Lower lobe of right lung (tissue), 2 donors: ENCODE data around the gene BOC. TPM values are rescaled to one million over a fixed set of nuclear protein-coding genes. Genes with fewer than 3 reads are reported as not detected.

Experiments
- ATAC-seq, 2 donors: fragments of 200-7000 bp; cut with Tn5 transposase; one replicate each; pipeline ENCODE4 v1.9.1; 2020 to 2022; ENCODE audit warnings: mild to moderate bottlenecking in 2 of 2, moderate library complexity in 2 of 2
- DNase-seq: peaks from one replicate; pipeline ENCODE4 v3.0.0-alpha.2; 2020
- H3K27ac ChIP-seq: fragments of 200-600 bp; one replicate; pipeline ENCODE4 v1.8.0; 2022
- H3K27me3 ChIP-seq: fragments of 200-600 bp; one replicate; pipeline ENCODE4 v1.8.0; 2022; ENCODE audit warnings: low read depth
- H3K36me3 ChIP-seq: fragments of 200-600 bp; one replicate; pipeline ENCODE4 v1.8.0; 2022; ENCODE audit warnings: mild to moderate bottlenecking
- H3K4me1 ChIP-seq: fragments of 200-600 bp; one replicate; pipeline ENCODE4 v1.8.0; 2022
- H3K4me3 ChIP-seq: fragments of 200-600 bp; one replicate; pipeline ENCODE4 v1.8.0; 2022; ENCODE audit warnings: mild to moderate bottlenecking
- H3K9me3 ChIP-seq: fragments of 200-600 bp; one replicate; pipeline ENCODE4 v1.8.0; 2022
- intact Hi-C: fragments of 100-400 bp; cut with DNase I; formaldehyde crosslinking; loops from one replicate; pipeline ENCODE4 v1.11.0; 2022
- total RNA-seq: library from RNA; stranded (reverse); fragmentation: NEBNext Ultra II Directional; extraction: Animal tissue kit (Norgen Biotek cat#: 25700); gene quantifications from one replicate; pipeline ENCODE4 v1.2.1, GENCODE V29; 2021
- TF ChIP-seq, protein P1 (sequence below): fragments of 200-600 bp; IDR thresholded peaks from one replicate; pipeline ENCODE4 v1.8.0; 2022; ENCODE audit warnings: antibody characterized with exemption, mild to moderate bottlenecking
- donor health status: DM: no; HTN: yes; CAD: no; lungs with severe emphysema.

Gene BOC
- total RNA-seq, 1 donor from 2014 or later, result 10.1 TPM

DNA sequence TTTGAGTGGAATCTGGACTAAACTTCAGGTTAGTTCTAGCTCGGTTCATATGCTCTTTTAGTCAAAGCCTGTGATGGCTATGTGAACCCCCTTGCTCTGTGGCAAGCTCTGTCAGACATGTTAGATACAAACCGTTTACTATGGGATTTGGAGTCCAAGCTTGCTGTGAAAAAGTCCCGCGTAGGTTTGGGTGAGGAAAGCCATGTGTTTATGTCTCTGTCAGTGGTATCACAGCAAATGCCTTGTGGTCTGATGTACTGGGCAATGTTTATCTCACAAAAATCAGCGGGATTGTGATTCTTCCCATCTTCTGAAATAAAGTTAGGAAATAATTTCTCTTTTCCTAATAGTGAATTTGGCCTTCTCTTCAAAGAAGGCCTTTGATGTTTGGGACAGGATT lies 5.0 kb downstream of the BOC start:
- TF ChIP-seq, protein P1, sequence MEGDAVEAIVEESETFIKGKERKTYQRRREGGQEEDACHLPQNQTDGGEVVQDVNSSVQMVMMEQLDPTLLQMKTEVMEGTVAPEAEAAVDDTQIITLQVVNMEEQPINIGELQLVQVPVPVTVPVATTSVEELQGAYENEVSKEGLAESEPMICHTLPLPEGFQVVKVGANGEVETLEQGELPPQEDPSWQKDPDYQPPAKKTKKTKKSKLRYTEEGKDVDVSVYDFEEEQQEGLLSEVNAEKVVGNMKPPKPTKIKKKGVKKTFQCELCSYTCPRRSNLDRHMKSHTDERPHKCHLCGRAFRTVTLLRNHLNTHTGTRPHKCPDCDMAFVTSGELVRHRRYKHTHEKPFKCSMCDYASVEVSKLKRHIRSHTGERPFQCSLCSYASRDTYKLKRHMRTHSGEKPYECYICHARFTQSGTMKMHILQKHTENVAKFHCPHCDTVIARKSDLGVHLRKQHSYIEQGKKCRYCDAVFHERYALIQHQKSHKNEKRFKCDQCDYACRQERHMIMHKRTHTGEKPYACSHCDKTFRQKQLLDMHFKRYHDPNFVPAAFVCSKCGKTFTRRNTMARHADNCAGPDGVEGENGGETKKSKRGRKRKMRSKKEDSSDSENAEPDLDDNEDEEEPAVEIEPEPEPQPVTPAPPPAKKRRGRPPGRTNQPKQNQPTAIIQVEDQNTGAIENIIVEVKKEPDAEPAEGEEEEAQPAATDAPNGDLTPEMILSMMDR, result no peak
- Histone ChIP-seq H3K4me3 (no peak overlapping the region), H3K4me1 (peaks cover 5% of the 10 kb centered on the region), H3K27ac (no peak overlapping the region), H3K9me3 (no peaks in the 10 kb centered on the region), H3K27me3 (peaks cover 18% of the 10 kb centered on the region), H3K36me3 (no peaks in the 10 kb centered on the region)
- ATAC-seq (no peak), DNase-seq (no peak)
- intact Hi-C loops, result no loop called here

DNA sequence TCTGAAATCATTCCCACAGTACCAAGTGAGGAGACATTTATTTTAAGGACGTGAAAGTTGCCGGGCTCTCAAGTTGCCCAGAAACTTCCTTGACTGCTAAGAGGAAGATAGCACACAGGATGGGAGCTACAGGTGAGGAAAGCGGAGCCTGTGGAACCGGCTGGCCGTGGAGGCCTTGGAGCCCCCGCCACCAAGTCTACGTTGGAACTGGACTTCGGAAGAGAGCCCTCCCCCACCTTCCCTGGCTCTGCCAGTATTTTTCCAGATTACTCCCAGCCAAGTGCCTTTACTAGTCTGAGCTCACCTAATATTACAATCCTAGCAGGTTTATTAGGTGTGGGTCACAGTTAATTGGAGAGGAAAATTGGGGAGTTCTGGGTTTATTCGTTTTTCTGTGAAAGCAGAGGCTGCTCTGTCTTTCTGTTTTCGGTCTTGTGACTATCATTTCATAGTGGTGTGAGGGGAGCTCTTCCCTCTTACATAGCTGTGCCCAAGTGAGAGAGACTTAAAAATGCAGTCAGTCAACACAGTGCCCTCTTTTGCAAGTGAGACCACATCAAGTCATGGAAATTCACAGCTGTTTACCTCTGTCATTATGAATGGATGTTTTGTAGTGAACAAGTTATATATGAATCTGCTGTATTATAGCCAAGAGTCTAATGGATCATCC lies 6.8 kb downstream of the BOC start:
- Histone ChIP-seq H3K4me1 (no peaks in the 10 kb centered on the region), H3K36me3 (no peaks in the 10 kb centered on the region)
- DNase-seq, result no peak

DNA sequence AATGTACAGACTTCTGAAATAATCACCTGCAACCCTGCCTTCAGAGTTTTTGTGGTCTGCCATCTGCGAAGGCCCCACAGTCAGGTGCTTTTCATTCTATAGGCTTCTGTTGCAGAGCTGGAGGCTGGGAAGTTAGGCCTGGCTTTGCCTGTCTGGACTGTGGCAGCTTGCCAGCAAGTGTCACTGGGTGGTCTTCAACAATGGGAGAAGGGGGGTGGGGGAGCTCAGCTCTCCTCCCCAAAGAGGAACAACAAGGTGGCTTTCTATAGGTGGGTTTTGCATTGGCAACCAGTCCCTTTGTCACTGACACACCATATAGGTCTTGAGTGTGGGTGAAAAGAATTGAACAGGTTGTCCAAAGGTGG lies 7.3 kb downstream of the BOC start:
- Histone ChIP-seq H3K4me1 (peaks cover 3% of the 10 kb centered on the region), H3K9me3 (no peaks in the 10 kb centered on the region), H3K27ac (no peak overlapping the region), H3K36me3 (no peaks in the 10 kb centered on the region), H3K4me3 (no peak overlapping the region), H3K27me3 (no peaks in the 10 kb centered on the region)
- no peak for DNase-seq
- intact Hi-C loops, result no loop called here
- no peak for ATAC-seq
- TF ChIP-seq, protein P1, result no peak

More for the DNA sequence above, 6.8 kb downstream of the BOC start:
- intact Hi-C loops, result no loop called here
- TF ChIP-seq, protein P1, result no peak
- Histone ChIP-seq H3K27ac (no peak overlapping the region), H3K27me3 (peaks cover 2% of the 10 kb centered on the region), H3K4me3 (no peak overlapping the region), H3K9me3 (no peaks in the 10 kb centered on the region)
- no peak for ATAC-seq

DNA sequence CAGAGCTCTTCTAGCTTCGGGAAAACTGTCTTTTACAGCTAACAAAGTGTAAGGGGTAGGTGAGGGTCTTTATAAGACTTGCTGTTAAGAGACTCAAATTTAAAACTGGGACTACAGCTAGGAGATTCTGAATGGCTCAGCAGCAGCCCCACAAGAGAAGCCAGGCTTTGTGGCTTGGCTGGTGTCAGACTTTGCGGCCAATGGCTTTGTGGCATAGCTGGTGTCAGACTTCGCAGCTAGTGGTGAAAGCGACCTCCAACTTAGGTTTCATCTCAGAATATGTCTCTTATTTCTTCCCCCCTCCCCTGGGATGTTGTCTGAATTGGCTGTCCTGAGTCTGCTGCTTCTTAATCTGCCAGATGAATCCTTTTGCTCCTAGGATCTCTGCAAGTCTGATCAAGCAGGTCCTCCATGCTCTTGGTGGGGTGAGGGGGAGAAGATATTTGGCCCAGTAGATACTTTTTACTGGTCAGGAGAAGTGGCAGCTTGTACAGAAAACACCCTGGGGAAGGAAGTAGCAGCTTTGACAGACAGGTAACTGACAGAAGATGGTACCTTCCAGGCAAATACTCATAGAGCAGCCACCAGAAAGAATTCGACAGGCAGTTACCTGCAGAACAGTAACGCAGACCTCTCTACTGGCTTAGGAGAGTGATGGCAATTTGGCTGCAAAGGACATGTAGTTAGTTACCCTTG lies 8.4 kb downstream of the BOC start:
- TF ChIP-seq, protein P1, result no peak
- no peaks in the 10 kb centered on the region for H3K9me3 ChIP-seq
- no peak overlapping the region for H3K4me3 ChIP-seq
- ATAC-seq (no peak), DNase-seq (no peak)
- H3K4me1 ChIP-seq, result peaks cover 7% of the 10 kb centered on the region
- intact Hi-C loops, result no loop called here
- H3K27ac ChIP-seq, result no peak overlapping the region
- H3K36me3 ChIP-seq, result no peaks in the 10 kb centered on the region
- H3K27me3 ChIP-seq, result no peaks in the 10 kb centered on the region

DNA sequence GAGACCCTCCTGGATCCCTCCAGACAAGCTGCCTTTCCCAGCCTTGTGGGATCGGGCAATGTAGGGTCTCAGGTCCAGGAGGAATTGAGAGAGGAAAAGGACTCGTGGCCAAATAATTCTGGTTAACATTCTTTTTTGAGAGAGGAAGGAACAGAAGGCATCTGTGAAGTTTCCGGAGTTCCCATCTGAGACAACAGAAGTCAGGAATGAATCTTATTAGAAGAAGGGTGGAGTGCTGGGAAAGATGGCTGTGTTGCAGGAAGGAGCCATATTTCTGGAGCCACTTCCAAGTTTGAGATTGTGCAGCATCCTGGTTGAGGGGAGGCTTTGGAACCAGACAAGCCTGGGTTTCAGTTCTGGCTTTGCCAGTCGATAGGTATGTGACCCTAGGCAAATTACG lies 9.4 kb downstream of the BOC start:
- Histone ChIP-seq H3K4me1 (peaks cover 7% of the 10 kb centered on the region), H3K4me3 (no peak overlapping the region), H3K27me3 (no peaks in the 10 kb centered on the region), H3K36me3 (no peaks in the 10 kb centered on the region), H3K9me3 (no peaks in the 10 kb centered on the region), H3K27ac (no peak overlapping the region)
- no peak for ATAC-seq
- no peak for DNase-seq
- intact Hi-C loops, result no loop called here
- TF ChIP-seq, protein P1, result no peak
